ENCODE data around the gene PHAX. TPM values are rescaled to one million over a fixed set of nuclear protein-coding genes. Genes with fewer than 3 reads are reported as not detected.

Gene PHAX
- total and polyA plus RNA-seq, 2 donors (not counting 1 experiment from before 2014, with no cell fraction given) = 54.5 to 103 TPM

DNA sequence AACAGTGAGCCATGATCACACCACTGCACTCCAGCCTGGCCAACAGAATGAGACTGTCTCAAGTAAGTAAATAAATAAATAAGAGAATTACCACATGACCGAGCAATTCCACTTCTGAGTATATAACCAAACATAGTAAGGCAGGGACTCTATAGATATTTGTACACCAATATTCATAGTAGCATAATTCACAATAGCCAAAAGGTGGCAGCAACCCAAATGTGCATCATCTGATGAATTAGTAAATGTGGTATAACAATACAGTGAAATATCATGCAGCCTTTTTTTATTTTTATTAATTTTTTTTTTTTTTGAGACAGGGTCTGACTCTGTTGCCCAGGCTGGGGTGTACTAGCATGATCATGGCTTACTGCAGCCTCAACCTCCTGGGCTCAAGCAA, 38.8 kb upstream of the PHAX start:
- Histone ChIP-seq H3K4me1 (ENCODE audit: control insufficient read depth, extremely low read depth, insufficient read depth, low read length) (no peaks in the 10 kb centered on the region), H3K79me2 (ENCODE audit: control insufficient read depth, insufficient read depth, low read length) (no peaks in the 10 kb centered on the region), H3K27ac (ENCODE audit: insufficient read depth, low read length) (no peak overlapping the region), H3K9me3 (ENCODE audit: control insufficient read depth, insufficient read depth, low read depth, low read length) (no peaks in the 10 kb centered on the region), H4K20me1 (ENCODE audit: control insufficient read depth, extremely low read depth, insufficient read depth, low read length) (no peaks in the 10 kb centered on the region), H3K4me2 (ENCODE audit: extremely low read depth, insufficient read depth, low read length) (no peak overlapping the region), H3K4me3 (replicated peaks in 1 of 4; ENCODE audit: control extremely low read depth in 1 of 4, insufficient read depth in 1 of 4, low read depth in 3 of 4, low read length in 4 of 4) (no peak overlapping the region), H3K36me3 (ENCODE audit: control insufficient read depth, insufficient read depth, low read length) (peaks cover 2% of the 10 kb centered on the region), H3K27me3 (ENCODE audit: control insufficient read depth, insufficient read depth, low read length) (no peaks in the 10 kb centered on the region), H3K9ac (ENCODE audit: insufficient read depth, low read length) (no peak overlapping the region), H2AFZ (ENCODE audit: low read length) (no peak overlapping the region)
- peak; percentile 4 to 14 for DNase-seq (ENCODE audit: low read depth in 2 of 2)
- TF ChIP-seq, protein P1, sequence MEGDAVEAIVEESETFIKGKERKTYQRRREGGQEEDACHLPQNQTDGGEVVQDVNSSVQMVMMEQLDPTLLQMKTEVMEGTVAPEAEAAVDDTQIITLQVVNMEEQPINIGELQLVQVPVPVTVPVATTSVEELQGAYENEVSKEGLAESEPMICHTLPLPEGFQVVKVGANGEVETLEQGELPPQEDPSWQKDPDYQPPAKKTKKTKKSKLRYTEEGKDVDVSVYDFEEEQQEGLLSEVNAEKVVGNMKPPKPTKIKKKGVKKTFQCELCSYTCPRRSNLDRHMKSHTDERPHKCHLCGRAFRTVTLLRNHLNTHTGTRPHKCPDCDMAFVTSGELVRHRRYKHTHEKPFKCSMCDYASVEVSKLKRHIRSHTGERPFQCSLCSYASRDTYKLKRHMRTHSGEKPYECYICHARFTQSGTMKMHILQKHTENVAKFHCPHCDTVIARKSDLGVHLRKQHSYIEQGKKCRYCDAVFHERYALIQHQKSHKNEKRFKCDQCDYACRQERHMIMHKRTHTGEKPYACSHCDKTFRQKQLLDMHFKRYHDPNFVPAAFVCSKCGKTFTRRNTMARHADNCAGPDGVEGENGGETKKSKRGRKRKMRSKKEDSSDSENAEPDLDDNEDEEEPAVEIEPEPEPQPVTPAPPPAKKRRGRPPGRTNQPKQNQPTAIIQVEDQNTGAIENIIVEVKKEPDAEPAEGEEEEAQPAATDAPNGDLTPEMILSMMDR (conservative IDR thresholded peaks at IDR 0.05 in 1 of 2, IDR thresholded peaks at IDR 0.05 in 1 of 2; ENCODE audit: low read depth in 1 of 2, low read length in 2 of 2) = no peak
- TF ChIP-seq EZH2 (IDR thresholded peaks at IDR 0.05; ENCODE audit: low read length, missing control alignments) = no peak

DNA sequence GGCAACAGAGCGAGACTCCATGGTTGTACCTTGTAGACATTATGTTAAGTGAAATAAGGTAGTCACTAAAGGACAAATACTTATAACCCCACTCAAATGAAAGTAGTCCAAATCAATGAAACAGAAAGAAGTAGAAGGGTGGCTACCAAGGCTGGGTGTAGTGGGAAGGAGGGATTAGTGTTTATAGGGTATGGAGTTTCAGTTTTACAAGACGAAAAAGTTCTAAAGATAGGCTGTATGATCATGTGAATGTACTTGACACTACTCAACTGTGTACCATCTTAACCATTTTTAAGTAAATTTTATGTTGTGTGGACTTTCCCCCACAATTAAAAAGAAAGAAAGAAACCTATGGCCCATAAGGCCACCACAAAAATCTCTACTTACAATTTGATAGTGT, 37.9 kb upstream of the PHAX start:
- Histone ChIP-seq H3K4me2 (ENCODE audit: extremely low read depth, insufficient read depth, low read length) (no peak overlapping the region), H3K9ac (ENCODE audit: insufficient read depth, low read length) (no peak overlapping the region), H3K4me1 (ENCODE audit: control insufficient read depth, extremely low read depth, insufficient read depth, low read length) (no peaks in the 10 kb centered on the region), H3K9me3 (ENCODE audit: control insufficient read depth, insufficient read depth, low read depth, low read length) (no peaks in the 10 kb centered on the region), H3K27ac (ENCODE audit: insufficient read depth, low read length) (no peak overlapping the region), H3K79me2 (ENCODE audit: control insufficient read depth, insufficient read depth, low read length) (no peaks in the 10 kb centered on the region), H3K36me3 (ENCODE audit: control insufficient read depth, insufficient read depth, low read length) (peaks cover 2% of the 10 kb centered on the region), H3K4me3 (replicated peaks in 1 of 4; ENCODE audit: control extremely low read depth in 1 of 4, insufficient read depth in 1 of 4, low read depth in 3 of 4, low read length in 4 of 4) (no peak overlapping the region), H4K20me1 (ENCODE audit: control insufficient read depth, extremely low read depth, insufficient read depth, low read length) (no peaks in the 10 kb centered on the region), H2AFZ (ENCODE audit: low read length) (no peak overlapping the region), H3K27me3 (ENCODE audit: control insufficient read depth, insufficient read depth, low read length) (no peaks in the 10 kb centered on the region)
- TF ChIP-seq, protein P1 (conservative IDR thresholded peaks at IDR 0.05 in 1 of 2, IDR thresholded peaks at IDR 0.05 in 1 of 2; ENCODE audit: low read depth in 1 of 2, low read length in 2 of 2) = no peak
- no peak for TF ChIP-seq EZH2 (IDR thresholded peaks at IDR 0.05; ENCODE audit: low read length, missing control alignments)
- no peak for DNase-seq (ENCODE audit: low read depth in 2 of 2)

DNA sequence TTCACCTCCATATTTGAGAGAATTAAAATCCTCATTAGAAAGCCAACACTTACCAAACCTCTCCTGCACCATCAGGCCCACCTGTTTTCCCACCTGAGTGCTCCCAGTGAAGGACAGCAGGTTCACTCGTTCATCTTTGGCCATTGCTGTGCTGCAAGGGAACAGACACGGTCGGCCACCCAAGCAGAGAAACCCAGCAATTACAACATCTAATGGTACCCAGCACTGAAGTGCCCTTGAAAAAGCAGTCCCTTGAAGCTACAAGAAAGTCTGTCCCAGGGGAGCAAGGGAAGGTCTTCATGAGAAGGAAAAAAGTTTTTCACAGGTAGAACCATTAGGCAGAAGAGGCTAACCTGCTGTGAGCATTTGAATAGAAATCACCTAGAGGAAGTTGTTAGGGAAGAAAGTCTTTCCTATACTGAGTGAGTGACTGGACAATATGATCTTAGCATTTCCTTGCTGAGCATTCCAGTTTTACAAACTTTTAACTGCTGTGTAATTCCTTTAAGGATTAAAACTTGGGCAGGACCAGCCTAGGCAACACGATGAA, 32.5 kb upstream of the PHAX start:
- H2AFZ ChIP-seq (ENCODE audit: low read length) = no peak overlapping the region
- no peaks in the 10 kb centered on the region for H3K36me3 ChIP-seq (ENCODE audit: control insufficient read depth, insufficient read depth, low read length)
- no peak for DNase-seq (ENCODE audit: low read depth in 2 of 2)
- no peaks in the 10 kb centered on the region for H4K20me1 ChIP-seq (ENCODE audit: control insufficient read depth, extremely low read depth, insufficient read depth, low read length)
- no peaks in the 10 kb centered on the region for H3K9me3 ChIP-seq (ENCODE audit: control insufficient read depth, insufficient read depth, low read depth, low read length)
- H3K9ac ChIP-seq (ENCODE audit: insufficient read depth, low read length) = no peak overlapping the region
- H3K27ac ChIP-seq (ENCODE audit: insufficient read depth, low read length) = no peak overlapping the region
- H3K4me1 ChIP-seq (ENCODE audit: control insufficient read depth, extremely low read depth, insufficient read depth, low read length) = no peaks in the 10 kb centered on the region
- H3K79me2 ChIP-seq (ENCODE audit: control insufficient read depth, insufficient read depth, low read length) = no peaks in the 10 kb centered on the region
- no peak overlapping the region for H3K4me2 ChIP-seq (ENCODE audit: extremely low read depth, insufficient read depth, low read length)
- H3K27me3 ChIP-seq (ENCODE audit: control insufficient read depth, insufficient read depth, low read length) = no peaks in the 10 kb centered on the region
- no peak overlapping the region for H3K4me3 ChIP-seq (replicated peaks in 1 of 4; ENCODE audit: control extremely low read depth in 1 of 4, insufficient read depth in 1 of 4, low read depth in 3 of 4, low read length in 4 of 4)
- TF ChIP-seq EZH2 (IDR thresholded peaks at IDR 0.05; ENCODE audit: low read length, missing control alignments) = no peak
- TF ChIP-seq, protein P1 (conservative IDR thresholded peaks at IDR 0.05 in 1 of 2, IDR thresholded peaks at IDR 0.05 in 1 of 2; ENCODE audit: low read depth in 1 of 2, low read length in 2 of 2) = no peak

All from fibroblast of lung (primary cell).